ENCODE data around the gene PMF1. TPM values are rescaled to one million over a fixed set of nuclear protein-coding genes. Genes with fewer than 3 reads are reported as not detected.
A peak's percentile ranks its signal among the peaks of the same experiment; 100 is the strongest.

The PMF1 gene
- total RNA-seq, 1 donor from 2014 or later, result 62.0 TPM

DNA sequence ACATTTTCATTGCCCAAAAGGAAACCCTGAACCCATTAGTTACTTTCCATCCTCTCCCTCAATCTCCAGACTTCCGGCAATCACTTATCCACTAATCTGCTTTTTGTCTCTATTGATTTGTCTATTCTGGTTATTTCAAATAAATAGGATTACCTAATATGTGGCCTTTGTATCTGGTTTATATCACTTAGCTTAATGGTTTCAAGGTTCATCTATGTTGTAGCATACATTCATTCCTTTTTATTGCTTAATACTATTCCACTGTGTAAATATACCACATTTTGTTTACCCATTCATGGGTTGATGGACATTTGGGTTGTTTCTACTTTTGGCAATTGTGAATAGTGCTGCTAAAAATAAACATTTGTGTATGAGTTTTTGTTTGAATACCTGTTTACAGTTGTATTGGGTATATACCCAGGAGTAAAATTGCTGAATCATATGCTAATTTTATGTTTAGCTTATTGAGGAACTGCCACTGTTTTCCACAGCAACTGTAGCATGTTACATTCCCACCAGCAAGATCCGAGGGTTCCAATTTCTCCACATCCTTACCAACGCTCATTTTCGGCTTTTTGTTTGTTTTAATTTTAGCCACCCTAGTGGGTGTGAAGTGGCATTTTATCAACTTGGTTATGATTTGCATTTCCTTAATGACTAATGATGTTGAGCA is 21.4 kb upstream of the PMF1 start:
- H3K27ac Mint-ChIP-seq, result no peak overlapping the region
- H3K4me1 Mint-ChIP-seq (ENCODE audit: unreplicated experiment), result peaks cover 19% of the 10 kb centered on the region
- DNase-seq (ENCODE audit: extremely low spot score, unreplicated experiment), result no peak
- TF ChIP-seq, protein P1, sequence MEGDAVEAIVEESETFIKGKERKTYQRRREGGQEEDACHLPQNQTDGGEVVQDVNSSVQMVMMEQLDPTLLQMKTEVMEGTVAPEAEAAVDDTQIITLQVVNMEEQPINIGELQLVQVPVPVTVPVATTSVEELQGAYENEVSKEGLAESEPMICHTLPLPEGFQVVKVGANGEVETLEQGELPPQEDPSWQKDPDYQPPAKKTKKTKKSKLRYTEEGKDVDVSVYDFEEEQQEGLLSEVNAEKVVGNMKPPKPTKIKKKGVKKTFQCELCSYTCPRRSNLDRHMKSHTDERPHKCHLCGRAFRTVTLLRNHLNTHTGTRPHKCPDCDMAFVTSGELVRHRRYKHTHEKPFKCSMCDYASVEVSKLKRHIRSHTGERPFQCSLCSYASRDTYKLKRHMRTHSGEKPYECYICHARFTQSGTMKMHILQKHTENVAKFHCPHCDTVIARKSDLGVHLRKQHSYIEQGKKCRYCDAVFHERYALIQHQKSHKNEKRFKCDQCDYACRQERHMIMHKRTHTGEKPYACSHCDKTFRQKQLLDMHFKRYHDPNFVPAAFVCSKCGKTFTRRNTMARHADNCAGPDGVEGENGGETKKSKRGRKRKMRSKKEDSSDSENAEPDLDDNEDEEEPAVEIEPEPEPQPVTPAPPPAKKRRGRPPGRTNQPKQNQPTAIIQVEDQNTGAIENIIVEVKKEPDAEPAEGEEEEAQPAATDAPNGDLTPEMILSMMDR (conservative IDR thresholded peaks at IDR 0.05), result no peak
- no peaks in the 10 kb centered on the region for H3K27me3 Mint-ChIP-seq
- no peak overlapping the region for H3K4me3 Mint-ChIP-seq
- peaks cover 7% of the 10 kb centered on the region for H3K9me3 Mint-ChIP-seq
- peaks cover 9% of the 10 kb centered on the region for H3K36me3 Mint-ChIP-seq

DNA sequence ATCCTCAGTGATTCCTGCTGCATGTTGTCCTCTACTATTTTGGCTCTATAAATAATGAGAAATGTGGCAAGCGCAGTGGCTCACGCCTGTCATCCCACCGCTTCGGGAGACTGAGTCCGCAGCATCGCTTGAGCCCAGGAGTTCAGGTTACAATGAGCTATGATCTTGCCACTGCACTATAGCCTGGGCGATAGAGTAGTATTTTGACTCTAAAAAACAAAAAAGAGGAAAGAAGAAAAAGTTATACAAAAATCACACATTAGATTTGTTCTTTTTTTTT is 19.7 kb upstream of the PMF1 start:
- Mint-ChIP-seq H3K4me1 (ENCODE audit: unreplicated experiment) (peaks cover 19% of the 10 kb centered on the region), H3K27ac (peak overlapping the region; percentile 80), H3K4me3 (peak overlapping the region; percentile 95), H3K27me3 (no peaks in the 10 kb centered on the region), H3K9me3 (no peaks in the 10 kb centered on the region), H3K36me3 (peaks cover 6% of the 10 kb centered on the region)
- DNase-seq (ENCODE audit: extremely low spot score, unreplicated experiment), result no peak
- TF ChIP-seq, protein P1 (conservative IDR thresholded peaks at IDR 0.05), result no peak

DNA sequence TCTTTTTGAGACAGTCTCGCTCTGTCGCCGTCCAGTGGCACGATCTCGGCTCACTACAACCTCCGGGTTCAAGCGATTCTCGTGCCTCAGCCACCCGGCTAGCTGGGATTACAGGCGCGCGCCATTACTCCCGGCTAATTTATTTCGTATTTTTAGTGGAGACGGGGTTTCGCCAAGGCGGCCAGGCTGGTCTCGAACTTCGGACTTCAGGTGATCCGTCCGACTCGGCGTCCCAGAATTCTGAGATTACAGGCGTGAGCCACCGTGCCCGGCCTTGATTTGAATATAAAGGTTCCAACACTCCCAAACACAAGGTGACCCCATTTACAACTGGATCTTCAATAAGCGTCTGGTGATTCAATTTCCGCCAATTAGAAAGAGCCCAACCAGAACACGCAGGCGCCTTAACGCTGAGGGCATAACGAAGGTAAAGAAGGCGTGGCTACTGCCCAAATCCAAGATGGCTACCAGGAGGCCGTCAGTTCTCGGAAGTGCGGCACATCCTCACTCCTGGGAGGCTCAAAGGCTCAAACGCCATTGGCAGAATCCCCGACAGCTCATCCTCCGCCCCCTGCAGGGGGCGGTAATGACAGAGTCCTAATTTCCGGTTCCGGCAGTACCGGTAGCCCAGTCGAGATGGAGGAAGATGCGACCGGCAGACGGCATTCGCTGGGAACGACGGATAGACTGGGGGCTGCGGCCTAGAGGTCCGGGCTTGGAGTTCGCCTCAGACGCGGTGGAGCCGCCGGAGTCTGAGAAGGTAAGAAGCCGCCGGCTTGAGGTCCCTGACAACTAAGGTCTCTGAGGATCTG is 19.1 kb upstream of the PMF1 start, which contains the start of gene SLC25A44:
SLC25A44 (plus strand) TSS at position 617 of the 812 bp plus-strand sequence. CDS start 5,744 bp downstream, outside the sequence.
- peak within 1 kb of the TSS; percentile 80 for H3K27ac Mint-ChIP-seq
- H3K9me3 Mint-ChIP-seq, result no peaks in the 10 kb centered on the region
- no peaks in the 10 kb centered on the region for H3K27me3 Mint-ChIP-seq
- DNase-seq (ENCODE audit: extremely low spot score, unreplicated experiment), result peak; percentile 96
- H3K4me3 Mint-ChIP-seq, result peak within 1 kb of the TSS; percentile 95
- peaks cover 6% of the 10 kb centered on the region for H3K36me3 Mint-ChIP-seq
- peaks cover 19% of the 10 kb centered on the region for H3K4me1 Mint-ChIP-seq (ENCODE audit: unreplicated experiment)
- TF ChIP-seq, protein P1 (conservative IDR thresholded peaks at IDR 0.05), result peak; percentile 73

DNA sequence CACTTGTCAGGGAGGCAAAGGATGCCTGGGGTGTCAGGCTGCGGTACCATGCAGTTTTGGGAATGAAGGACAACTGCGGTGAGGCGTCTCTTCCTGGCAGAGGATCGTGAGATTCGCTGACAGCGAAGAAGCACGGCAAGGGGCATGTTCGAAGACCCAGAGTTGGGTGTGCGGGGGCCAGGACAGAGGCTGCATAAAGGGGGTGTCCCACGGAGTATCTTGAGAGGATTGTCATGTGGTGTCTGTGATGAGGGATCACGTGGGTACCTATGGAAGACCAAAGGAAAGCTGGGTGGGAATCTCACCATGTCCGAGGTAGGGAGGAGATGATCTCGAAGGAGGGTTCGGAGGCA is 18.5 kb upstream of the PMF1 start:
- Mint-ChIP-seq H3K9me3 (no peaks in the 10 kb centered on the region), H3K36me3 (peaks cover 6% of the 10 kb centered on the region), H3K27ac (peak overlapping the region; percentile 80), H3K4me1 (ENCODE audit: unreplicated experiment) (peaks cover 19% of the 10 kb centered on the region), H3K27me3 (no peaks in the 10 kb centered on the region), H3K4me3 (peak overlapping the region; percentile 95)
- TF ChIP-seq, protein P1 (conservative IDR thresholded peaks at IDR 0.05), result no peak
- DNase-seq (ENCODE audit: extremely low spot score, unreplicated experiment), result no peak

DNA sequence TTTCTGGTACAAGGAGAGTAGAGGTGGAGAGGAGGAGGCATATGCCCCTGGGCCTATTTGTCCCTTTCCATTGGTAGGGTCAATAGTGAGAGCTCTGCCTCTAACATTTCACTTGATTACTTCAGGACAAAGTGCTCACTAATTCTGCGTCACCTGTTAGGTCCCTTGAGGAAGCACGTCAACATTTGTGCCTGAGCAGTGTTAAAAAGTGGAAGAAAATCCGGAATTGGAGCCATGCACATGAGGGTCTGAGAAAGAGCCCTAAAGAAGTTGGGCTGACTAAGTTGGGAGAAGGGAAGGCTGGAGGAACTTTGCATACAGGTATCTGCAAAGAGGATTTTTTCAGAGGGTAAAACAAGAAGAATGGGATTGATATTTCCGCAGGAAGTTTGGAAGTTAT is 17.0 kb upstream of the PMF1 start:
- DNase-seq (ENCODE audit: extremely low spot score, unreplicated experiment), result no peak
- no peaks in the 10 kb centered on the region for H3K27me3 Mint-ChIP-seq
- H3K4me1 Mint-ChIP-seq (ENCODE audit: unreplicated experiment), result peaks cover 19% of the 10 kb centered on the region
- no peaks in the 10 kb centered on the region for H3K9me3 Mint-ChIP-seq
- H3K36me3 Mint-ChIP-seq, result peaks cover 17% of the 10 kb centered on the region
- H3K4me3 Mint-ChIP-seq, result peak overlapping the region; percentile 66
- TF ChIP-seq, protein P1 (conservative IDR thresholded peaks at IDR 0.05), result no peak
- H3K27ac Mint-ChIP-seq, result no peak overlapping the region

Data from type B pancreatic cell (in vitro differentiated cells).